ENCODE measurements around the gene SLC1A2.

- no peak for TF ChIP-seq CTCF (IDR thresholded peaks at IDR 0.05)
- no peak for TF ChIP-seq EZH2 (IDR thresholded peaks at IDR 0.05)
These were observed 185.8 kb downstream of the SLC1A2 start for GRCh38 chr11:35233518-35233917.

All from neural progenitor cell (in vitro differentiated cells).